NB4 (cell line): Measurements from ENCODE around the gene ADPRH.

Experiments used
- DNase-seq: peaks from one replicate; pipeline ENCODE4 v3.0.0; 2010; ENCODE audit warnings: low read depth
- H3K4me3 ChIP-seq: one replicate; pipeline ENCODE4 v1.5.1; 2011; ENCODE audit warnings: mild to moderate bottlenecking, low read depth, low read length, moderate library complexity
- CTCF ChIP-seq: IDR thresholded peaks from one replicate; pipeline ENCODE4 v1.5.1; 2012; ENCODE audit warnings: low read depth, low read length
- MAX ChIP-seq: IDR thresholded peaks from 2 replicates; pipeline ENCODE4 v1.6.1; 2011; ENCODE audit warnings: low read depth, low read length
- MYC ChIP-seq: IDR thresholded peaks from 2 replicates; pipeline ENCODE4 v1.6.1; 2011; ENCODE audit warnings: low read depth, low read length
- POLR2A ChIP-seq: IDR thresholded peaks from 2 replicates; pipeline ENCODE4 v1.6.1; 2011; ENCODE audit warnings: mild to moderate bottlenecking; ENCODE audit not compliant: insufficient read length; ENCODE audit errors: extremely low read depth

Gene ADPRH

GRCh38 chr3:119636249-119636648 lies 57.0 kb downstream of the ADPRH start:
- TF ChIP-seq POLR2A (no peak), MYC (no peak), MAX (no peak), CTCF (no peak)
- DNase-seq: no peak
- no peak overlapping the region for H3K4me3 ChIP-seq

GRCh38 chr3:119636891-119637611 lies 57.8 kb downstream of the ADPRH start:
- TF ChIP-seq POLR2A (no peak), MAX (no peak), MYC (no peak), CTCF (no peak)
- no peak overlapping the region for H3K4me3 ChIP-seq
- no peak for DNase-seq

- peak overlapping the region; percentile 6 for H3K4me3 ChIP-seq
- TF ChIP-seq POLR2A (no peak), MYC (no peak), MAX (no peak), CTCF (no peak)
- DNase-seq: peak; percentile 69
Measured at GRCh38 chr3:119637679-119638477, 58.6 kb downstream of the ADPRH start.
